M059J (cell line): ENCODE results near the gene C13orf42. TPM values are rescaled to one million over a fixed set of nuclear protein-coding genes. Genes with fewer than 3 reads are reported as not detected.

Experiments used
- DNase-seq: peaks from one replicate; pipeline ENCODE4 v3.0.0-alpha.2; 2012; ENCODE audit warnings: low read depth
- total RNA-seq: library from RNA; depleted of rRNA; stranded (reverse); fragments of >200 nt; shearing (Covaris generic); gene quantifications from 2 replicates; pipeline ENCODE4 v1.2.3, GENCODE V29; 2014

Gene C13orf42
- total RNA-seq, 1 experiment from 2014 or later, result not detected

DNA sequence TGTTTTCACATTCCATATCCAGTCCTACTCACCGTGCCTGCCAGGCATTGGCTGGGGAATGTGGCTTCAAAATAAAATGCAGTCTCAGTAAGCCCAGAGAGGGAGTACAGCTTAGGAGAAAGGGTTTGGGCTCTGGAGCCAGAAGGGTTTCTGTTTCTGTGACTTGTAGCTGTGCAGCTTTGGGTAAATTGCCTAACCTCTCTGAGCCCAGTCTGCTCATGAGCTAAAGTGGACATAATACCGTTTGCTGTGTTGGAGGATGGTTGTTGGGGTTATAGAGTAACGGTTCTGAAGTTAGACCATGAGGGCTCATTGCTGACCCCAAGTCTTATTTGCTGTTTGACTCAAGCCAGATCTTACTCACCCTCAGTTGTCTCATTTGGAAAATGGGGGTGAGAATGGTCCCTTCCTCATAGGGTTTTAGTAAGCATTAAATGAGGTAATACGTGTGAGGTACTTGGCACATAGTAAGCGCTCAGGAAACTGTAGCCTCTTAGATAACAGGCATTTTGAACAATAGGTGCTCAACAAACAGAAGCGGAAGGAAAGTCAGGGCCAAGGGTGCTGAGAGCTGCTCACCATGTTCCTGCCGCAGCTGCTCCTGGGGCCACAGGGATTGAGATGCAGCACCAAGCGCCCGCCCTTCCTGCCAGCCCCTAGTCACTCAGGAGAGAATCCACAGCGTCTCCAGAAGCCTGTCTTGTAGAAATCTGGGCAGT is 45.5 kb downstream of the C13orf42 start:
- no peak for DNase-seq

- DNase-seq, result no peak
Observed at GRCh38 chr13:51064753-51065152, 46.3 kb downstream of the C13orf42 start.

DNA sequence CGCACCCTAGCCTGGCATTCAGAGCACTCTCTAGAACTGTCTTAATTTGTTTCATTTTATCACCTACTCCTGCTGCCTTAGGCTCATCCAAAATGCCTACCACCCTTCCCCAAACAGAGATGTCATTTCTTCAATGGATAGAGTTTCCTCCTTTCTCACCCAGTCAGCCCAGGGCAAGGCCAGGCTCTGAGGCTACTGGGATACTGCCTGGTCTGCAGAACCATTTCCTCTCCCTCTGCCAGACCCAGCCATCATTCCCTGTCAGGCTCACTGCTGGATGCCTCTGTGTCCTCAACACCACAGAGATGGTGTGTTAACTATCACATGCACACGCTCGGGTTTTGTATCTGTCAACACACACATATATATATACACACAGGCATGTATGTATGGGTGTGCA is 47.2 kb downstream of the C13orf42 start:
- DNase-seq, result no peak

DNA sequence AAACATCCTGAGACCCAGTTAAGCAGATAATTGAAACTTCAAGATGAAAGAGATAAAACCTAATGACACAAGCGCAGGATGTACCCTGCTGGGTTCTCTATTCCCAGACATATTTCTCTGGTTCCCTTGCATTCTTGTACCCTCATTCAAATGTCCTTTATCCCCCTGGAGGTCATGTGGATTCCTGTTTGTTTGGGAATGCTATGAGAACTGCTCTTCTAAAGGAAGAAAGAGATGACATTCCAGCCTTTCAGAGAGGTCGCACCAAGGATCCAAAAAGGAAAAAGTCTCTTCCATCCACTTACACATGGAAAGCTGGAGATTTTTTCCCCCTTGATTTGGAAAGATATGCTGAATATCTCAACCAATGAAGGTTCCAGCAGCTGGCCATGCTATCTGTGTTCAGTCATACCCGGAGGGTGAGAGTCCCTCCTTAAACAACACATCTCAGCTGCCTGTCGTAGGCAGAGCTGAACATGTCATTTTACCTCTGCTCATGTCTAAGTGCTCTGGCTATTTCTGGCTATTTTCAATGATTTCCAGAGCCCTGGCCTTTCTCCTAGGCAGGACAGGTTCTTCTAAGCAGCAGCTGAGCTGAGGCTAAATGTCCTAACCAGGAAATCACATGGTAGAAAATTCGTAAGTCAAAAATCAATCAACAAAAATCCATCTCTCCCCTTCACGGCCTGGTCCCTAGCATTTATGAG is 52.5 kb downstream of the C13orf42 start:
- no peak for DNase-seq

DNA sequence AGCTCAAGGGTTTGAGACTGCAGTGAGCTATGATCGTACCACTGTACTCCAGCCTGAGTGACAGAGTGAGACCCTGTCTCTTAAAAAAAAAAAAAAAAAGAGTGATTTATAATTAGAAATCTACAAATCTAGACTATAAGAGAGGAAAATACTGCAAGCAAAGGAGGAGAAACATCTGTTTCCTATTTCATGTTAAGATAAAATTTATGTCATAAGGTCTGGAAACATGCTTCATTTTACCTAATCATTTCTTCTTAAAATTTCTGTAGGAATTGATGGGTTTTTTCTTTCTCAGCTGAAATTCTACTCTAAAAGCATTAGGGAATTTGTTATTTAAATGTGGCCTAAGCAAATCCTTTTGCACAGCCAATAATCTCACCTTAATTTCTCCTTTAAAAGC is 53.2 kb downstream of the C13orf42 start:
- no peak for DNase-seq

- no peak for DNase-seq
Observed at GRCh38 chr13:51057001-51057400, 54.1 kb downstream of the C13orf42 start.

- DNase-seq, result no peak
Observed at GRCh38 chr13:51052581-51052980, 58.5 kb downstream of the C13orf42 start.

GRCh38 chr13:51050021-51050830 is 60.8 kb downstream of the C13orf42 start:
- DNase-seq, result no peak

DNA sequence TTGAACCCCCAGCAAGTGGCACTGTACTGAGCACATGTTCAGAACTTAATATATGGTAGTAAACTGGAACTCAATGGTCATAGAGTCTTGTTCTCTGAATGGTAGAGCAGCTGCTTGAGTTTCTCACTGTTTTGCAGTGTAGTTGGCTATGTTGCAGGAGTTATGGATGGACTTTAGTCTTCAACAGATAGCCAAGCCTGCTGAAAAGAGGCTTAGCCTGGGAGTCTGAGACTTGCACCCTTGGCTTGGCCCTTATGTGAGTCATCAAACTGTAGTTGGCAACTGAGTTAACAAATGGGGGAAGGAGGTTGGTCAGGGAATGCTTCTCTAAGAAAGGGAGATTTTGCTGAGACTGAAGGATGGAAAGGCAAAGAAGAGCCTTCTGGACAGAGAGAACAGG is 62.5 kb downstream of the C13orf42 start:
- no peak for DNase-seq

GRCh38 chr13:51048166-51048461 is 63.0 kb downstream of the C13orf42 start:
- DNase-seq, result no peak

DNA sequence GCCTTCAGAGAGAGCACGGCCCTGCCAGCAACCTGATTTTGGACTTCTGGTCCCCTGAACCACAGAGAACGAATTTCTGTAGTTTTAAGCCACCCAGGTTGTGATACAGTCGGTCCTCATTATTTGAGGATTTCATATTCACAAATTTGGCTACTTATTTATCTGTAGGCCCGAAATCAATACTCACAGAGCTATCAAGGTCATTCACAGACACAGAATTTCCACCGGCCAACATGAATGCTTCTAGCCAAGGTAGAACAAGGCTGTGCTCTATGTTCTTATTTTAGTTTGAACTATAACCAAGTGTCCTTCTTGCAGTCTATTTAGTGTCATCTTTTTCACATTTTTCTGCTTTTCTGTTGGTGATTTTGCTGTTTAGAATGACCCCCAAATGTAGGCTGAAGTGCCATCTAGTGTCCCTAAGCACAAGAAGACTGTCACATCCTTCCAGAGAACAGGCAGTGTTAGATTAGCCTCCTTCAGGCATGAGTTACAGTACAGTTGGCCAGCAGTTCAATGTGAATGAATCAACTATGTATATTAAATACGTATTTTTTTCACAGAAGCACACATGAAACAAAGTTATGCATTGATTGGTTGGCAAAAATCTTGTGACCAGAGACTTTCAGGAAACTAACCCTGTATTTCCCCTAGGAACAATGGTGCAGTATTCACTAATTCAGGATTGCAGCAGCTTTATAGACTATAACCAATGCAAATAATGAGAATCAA is 63.5 kb downstream of the C13orf42 start:
- no peak for DNase-seq

DNA sequence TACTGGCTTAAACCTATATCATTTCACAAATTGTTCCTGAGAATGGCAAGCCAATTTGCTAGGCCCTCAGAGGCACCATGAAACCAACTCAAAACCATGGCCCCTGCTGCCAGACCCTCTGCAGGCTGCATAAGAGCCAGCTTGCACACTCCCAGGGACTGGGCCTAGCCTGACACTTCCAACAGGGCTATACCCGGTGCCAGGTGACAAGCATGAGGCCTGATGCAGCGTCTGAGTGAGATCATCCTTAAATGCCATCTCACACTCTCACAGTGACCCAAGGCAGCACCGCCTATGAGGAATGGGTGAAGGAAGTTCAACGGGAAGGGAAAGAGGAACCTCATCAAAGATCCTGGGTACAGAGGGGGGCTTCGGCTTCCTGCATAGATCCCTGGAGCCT is 65.6 kb downstream of the C13orf42 start:
- DNase-seq, result no peak

- DNase-seq, result no peak
Observed at GRCh38 chr13:51044023-51044665, 66.9 kb downstream of the C13orf42 start.

DNA sequence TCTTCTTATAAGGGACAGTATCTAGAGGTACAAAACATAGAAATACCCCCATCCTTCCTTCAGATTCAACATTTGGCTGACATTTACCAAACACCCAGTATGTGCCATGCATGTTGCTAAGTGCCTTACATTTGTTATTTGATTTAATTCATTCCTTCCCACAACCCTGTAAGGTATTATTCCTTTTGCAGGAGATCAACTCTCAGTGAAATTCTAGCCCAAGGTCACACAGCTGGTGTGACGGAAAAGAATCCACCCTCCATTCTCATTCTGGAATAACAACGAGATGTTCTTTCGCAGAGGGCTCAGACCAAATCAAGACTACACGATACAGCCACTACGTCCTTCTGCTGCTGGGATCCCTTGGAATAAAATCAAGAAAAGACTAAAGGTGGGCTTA is 67.8 kb downstream of the C13orf42 start:
- no peak for DNase-seq

DNA sequence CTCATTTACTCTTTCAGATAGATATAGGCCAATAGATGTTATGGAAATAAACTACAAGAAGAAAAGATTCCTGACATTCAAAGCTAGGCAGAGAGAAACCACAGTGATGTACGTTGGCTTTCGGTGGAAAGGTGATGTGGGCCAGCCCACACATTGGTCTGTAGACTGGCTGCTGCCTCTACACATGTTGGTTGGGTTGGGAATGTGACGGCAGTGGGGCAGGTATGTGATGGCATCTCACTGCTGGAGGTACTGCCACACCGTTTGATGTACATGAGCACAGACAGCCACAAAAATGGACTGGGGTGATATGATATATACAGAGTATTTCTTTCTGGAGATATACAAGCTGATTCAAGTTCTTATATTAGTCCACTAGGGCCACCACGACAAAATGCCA is 69.4 kb downstream of the C13orf42 start:
- DNase-seq, result no peak

- DNase-seq, result no peak
Observed at GRCh38 chr13:51041126-51041525, 69.9 kb downstream of the C13orf42 start.

DNA sequence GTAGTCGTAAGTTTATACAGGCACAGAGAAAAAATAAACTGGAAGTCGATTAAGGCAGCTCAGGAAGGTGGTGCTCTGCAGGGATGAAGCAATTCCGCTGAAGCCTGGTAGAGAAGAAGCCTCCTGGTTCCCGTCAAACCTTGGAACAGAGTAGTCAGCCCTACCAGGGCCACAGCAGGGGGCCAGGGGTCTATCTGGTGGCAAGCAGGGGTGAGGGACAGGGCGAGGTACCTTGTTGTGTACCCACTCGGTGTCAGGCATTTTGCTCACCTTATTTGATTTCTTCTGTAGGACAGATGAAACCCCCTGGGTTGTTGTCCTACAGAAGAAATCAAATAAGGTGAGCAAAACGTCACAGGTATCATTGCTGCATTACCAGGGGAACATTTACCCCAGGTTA is 70.6 kb downstream of the C13orf42 start:
- no peak for DNase-seq

GRCh38 chr13:51036418-51036817 is 74.7 kb downstream of the C13orf42 start:
- DNase-seq, result no peak

DNA sequence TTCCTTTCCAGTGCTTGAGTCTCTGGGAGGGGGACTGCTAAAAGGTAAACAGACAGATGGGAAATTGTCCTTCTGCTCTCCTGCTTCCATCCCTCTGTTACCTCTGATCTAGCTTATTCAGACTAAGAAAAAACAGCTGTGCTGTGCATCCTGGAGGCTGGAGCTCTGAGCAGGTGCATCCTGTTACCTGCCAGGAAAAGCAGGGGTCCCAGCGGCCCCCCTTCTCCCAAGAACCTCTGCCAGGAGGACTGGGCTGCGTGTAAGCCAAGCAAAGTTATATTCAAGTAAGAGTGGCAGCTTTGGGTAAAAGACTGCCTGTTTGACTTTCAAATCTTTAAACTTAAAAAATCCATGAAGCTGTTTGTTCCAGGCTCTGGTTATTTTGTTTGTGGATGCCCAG is 75.1 kb downstream of the C13orf42 start:
- DNase-seq, result no peak

DNA sequence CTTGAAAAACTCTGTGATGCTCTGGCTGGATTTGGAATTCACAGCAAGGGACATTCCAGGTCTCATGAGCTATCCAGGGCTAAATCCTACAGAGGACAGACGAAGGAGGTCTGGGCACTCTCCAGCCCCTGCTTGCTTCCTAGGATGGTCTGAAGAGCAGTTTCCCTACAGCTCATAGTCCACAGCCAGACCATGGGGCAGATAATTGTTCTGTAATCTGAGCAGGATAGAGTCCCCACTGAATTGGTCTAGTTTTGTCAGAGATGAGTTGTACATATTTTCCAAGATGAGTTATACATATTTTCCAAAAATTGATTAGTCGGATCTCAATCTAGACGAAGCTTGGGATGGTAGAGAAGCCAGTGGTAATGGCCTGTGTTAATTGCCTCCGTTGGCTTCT is 75.6 kb downstream of the C13orf42 start:
- no peak for DNase-seq

DNA sequence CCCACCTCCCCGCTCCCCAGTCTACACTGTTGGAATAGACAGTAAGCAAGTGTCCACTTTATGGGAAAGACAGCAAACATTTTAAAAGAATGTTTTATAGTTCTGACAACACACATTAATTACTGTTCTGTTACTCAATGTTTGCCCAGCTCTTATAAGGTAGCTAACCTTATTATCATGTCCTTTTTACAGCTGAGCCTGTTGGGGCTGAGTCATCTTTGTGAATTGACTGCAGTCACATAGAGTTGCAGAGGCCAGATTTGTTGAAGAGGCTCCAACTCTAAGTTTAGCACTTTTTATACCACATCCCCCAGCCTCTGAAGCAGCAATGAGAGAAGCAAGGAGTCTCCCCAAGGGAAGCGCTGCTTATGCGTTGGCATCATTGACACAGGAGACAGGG is 76.2 kb downstream of the C13orf42 start:
- peak; percentile 2 for DNase-seq
